KBM-7 (cell line): ENCODE results near the gene LACC1.

Source experiments
- DNase-seq: peaks from one replicate; pipeline ENCODE4 v3.0.0-alpha.2; 2015
- in situ Hi-C: fragments of 300-500 bp; cut with MboI; formaldehyde crosslinking; loops from 2 replicates; pipeline ENCODE4 v1.14.3; 2020; ENCODE audit warnings: low sequenced_read_pairs, low pct_unique_long_range_greater_than_20kb, mixed read lengths

LACC1 gene

DNA sequence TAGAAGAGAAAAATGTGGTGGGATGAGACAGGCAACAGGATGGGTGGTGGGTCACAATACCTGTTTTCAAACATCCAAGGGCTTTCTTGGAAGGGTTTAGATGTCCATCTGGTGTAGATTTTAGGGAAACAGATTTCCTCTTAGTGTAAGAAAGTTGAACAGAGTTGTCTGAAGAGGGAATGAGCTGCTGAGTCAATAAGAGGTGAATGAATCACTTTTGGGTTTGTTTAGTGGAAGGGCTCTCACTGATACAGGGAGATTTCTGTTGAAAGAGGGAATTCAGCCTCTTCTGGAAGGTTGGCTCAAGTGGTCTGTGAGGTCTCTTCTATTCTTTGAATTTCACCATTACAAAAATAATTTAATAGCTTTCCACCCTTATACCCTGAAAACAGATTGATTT lies 54.6 kb downstream of the LACC1 start:
- no peak for DNase-seq
- in situ Hi-C loops: no loop called here

- in situ Hi-C loops: no loop called here
- DNase-seq: no peak
Measured at GRCh38 chr13:43935878-43936277, 56.2 kb downstream of the LACC1 start.

- in situ Hi-C loops: no loop called here
- no peak for DNase-seq
Measured at GRCh38 chr13:43936647-43937046, 56.9 kb downstream of the LACC1 start.

DNA sequence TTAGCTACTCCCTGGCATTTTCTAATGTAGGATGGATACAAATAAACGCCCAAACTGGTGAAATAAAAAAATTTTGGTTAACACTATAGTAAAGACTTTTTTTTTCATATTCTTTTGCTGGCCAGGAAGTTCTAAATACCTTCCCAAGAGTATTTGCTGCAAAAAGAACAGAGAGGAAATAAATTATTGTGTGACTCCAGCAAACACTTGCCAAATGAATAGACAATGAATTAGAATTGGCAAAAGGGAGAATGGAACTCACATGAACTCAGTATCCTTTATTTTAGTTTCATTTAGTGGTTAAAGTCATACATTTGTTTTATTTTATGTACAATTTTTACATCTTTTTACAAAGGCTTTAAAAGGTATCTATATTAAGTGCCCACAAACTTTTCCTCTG lies 58.1 kb downstream of the LACC1 start:
- DNase-seq: no peak
- in situ Hi-C loops: no loop called here

DNA sequence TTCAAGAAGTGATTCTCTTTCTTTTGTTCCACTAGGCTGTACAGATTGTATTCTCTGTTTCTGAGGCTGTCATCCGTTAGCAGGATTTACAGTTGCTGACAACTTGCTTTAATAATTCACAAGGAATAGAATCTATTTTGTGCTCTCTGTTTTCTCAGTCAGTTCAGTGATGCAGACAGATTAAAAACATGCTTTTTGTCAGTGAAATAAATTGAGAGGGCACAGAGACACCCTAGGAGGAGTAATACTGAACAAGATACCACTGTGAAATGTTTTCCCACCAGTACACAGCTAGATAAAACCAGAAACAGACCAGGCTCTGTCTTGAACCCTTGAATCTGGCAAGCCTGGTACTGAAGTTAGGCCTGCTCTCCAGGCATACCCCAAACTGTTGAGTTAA lies 58.7 kb downstream of the LACC1 start:
- DNase-seq: no peak
- in situ Hi-C loops: no loop called here

DNA sequence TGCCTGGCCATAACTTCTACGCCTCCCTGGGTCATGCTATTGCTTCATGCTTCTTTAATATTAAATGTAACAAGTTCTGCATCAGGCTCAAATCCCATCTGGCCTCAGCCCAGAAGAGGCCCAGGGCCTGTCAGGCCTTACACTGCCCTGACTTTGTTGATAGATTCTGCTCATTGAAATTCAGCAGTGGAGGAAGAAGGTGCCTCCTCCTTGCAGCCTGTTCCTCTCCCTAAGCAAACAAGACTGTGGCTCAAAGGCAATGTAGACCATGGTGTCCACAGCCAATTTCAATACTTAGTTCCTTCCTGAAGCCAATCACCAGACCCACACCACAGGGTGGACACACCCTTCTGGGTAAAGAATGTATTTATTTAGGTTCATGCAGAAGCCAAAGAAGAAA lies 59.4 kb downstream of the LACC1 start:
- in situ Hi-C loops: no loop called here
- DNase-seq: no peak

DNA sequence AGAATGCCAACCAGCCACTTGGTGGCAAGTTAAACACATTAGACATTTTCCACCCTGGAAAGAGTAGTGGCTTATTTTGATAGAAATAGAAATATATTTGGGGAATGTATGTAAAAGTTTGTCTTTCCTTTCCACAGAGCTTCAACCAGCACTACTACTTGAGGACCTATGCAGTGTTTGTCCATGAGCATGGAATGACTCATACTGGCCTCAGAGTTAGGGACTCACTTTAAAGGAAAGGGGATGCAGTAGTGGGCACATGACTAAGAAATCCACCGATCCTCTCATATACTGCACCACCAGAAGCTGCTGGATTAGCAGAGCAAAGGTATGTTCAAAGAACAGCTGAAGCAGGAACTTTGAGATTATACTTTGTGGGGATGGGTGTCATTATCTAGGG lies 62.6 kb downstream of the LACC1 start:
- no peak for DNase-seq
- in situ Hi-C loops: no loop called here
